A673 (cell line): ENCODE results near the gene ORC2. TPM values are rescaled to one million over a fixed set of nuclear protein-coding genes. Genes with fewer than 3 reads are reported as not detected.

Experiments used
- BruUV-seq: library from RNA; stranded (reverse); fragments of 400-500 nt; replicated peaks from 2 replicates; lab custom pipeline; 2021; lab: Mats Ljungman, UMichigan
- CTCF ChIA-PET: fragments of 300-600 bp; sonication (Branson Sonifier 250); formaldehyde crosslinking; loops from one replicate; lab custom pipeline; 2022; ENCODE audit warnings: antibody characterized with exemption; lab: Charles Lee
- POLR2A ChIA-PET: fragments of 300-600 bp; sonication (Branson Sonifier 250); formaldehyde crosslinking; loops from one replicate; lab custom pipeline; 2022; ENCODE audit warnings: antibody characterized with exemption; ENCODE audit not compliant: low non-redundant PET; lab: Charles Lee
- DNase-seq: peaks from one replicate; pipeline ENCODE4 v3.0.0-alpha.2; 2015; ENCODE audit warnings: low spot score
- H3K27ac ChIP-seq: fragments of 200-600 bp; sonication (generic); 2 replicates; pipeline ENCODE4 v1.5.1; 2016; ENCODE audit warnings: mixed run types, low read depth, mild to moderate bottlenecking, mixed read lengths, antibody characterized with exemption, low read length; ENCODE audit not compliant: poor library complexity, severe bottlenecking
- H3K27me3 ChIP-seq: fragments of 200-600 bp; sonication (generic); replicated peaks from 2 replicates; pipeline ENCODE4 v1.6.1; 2017; ENCODE audit warnings: mixed run types, low read depth, mild to moderate bottlenecking, mixed read lengths, antibody characterized with exemption, low read length; ENCODE audit not compliant: insufficient read depth, poor library complexity
- H3K36me3 ChIP-seq: fragments of 200-600 bp; sonication (generic); 2 replicates; pipeline ENCODE4 v1.6.1; 2016; ENCODE audit warnings: mixed run types, mild to moderate bottlenecking, mixed read lengths, antibody characterized with exemption, low read length; ENCODE audit not compliant: insufficient read depth, poor library complexity, severe bottlenecking
- H3K4me1 ChIP-seq: fragments of 200-600 bp; sonication (generic); 2 replicates; pipeline ENCODE4 v1.6.1; 2017; ENCODE audit warnings: mixed run types, mild to moderate bottlenecking, mixed read lengths, antibody characterized with exemption, low read length; ENCODE audit not compliant: insufficient read depth, poor library complexity, severe bottlenecking
- H3K4me3 ChIP-seq: fragments of 200-600 bp; sonication (generic); 2 replicates; pipeline ENCODE4 v1.5.1; 2016; ENCODE audit warnings: low read depth, mixed run types, mild to moderate bottlenecking, mixed read lengths, low read length; ENCODE audit not compliant: poor library complexity, severe bottlenecking
- H3K9me3 ChIP-seq: fragments of 200-600 bp; sonication (generic); 2 replicates; pipeline ENCODE4 v1.6.1; 2016; ENCODE audit warnings: mixed run types, low read depth, mild to moderate bottlenecking, mixed read lengths, antibody characterized with exemption, low read length; ENCODE audit not compliant: poor library complexity, severe bottlenecking
- EZH2 ChIP-seq: fragments of 200-600 bp; sonication (generic); IDR thresholded peaks from 2 replicates; pipeline ENCODE4 v1.6.1; 2017; ENCODE audit warnings: borderline replicate concordance, low read depth, mild to moderate bottlenecking, mixed read lengths, antibody characterized with exemption, low read length; ENCODE audit not compliant: poor library complexity, severe bottlenecking
- intact Hi-C: fragments of 100-400 bp; cut with micrococcal nuclease; formaldehyde crosslinking; loops from one replicate; pipeline ENCODE4 v1.10.0; 2022; ENCODE audit not compliant: unreplicated experiment
- total RNA-seq: library from RNA; stranded (reverse); gene quantifications from 2 replicates; pipeline ENCODE4 v1.2.3, GENCODE V29; 2021
- TF ChIP-seq, protein P1 (sequence below): fragments of 300-800, 200-600 bp; sonication (generic); conservative IDR thresholded peaks from 2 replicates; pipeline ENCODE4 v1.5.1; 2017; ENCODE audit warnings: low read depth, mild to moderate bottlenecking, antibody characterized with exemption, low read length, moderate library complexity, mixed read lengths

ORC2 gene
- total RNA-seq, 1 experiment from 2014 or later = 48.6 TPM

DNA sequence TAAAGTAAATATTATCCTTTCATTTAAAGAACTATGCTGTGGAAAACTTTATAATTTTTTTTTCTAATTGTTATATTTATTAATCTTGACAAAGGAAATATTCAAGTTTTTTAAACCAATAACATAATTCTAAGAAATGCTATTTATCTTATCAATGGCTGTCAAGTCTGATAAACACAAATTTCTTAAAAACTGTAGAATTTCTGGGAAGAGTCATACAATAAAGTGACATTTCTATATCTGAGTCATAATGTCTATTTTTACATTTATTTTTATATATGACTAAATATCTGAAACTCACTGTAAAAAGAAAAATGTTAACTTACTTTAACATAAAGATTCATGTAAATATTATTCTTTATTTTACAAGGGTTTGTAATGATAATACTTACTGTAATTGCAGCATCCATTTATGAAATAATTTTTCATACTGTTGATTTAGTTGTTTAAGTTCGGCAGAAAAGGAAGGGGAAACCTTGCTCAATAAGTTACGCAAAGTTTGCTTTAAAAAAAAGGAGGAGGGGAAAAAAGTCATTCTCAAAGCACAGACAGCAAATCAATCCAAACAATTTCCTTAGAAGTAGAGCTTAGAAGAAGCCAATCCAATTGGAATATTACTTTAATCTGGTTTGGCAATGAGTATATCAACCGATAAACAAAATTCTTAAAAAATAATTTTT, 32.4 kb downstream of the ORC2 start:
- no peaks in the 10 kb centered on the region for H3K4me1 ChIP-seq
- no peak for DNase-seq
- H3K27me3 ChIP-seq = no peaks in the 10 kb centered on the region
- intact Hi-C loops = no loop called here
- peaks cover 29% of the 10 kb centered on the region for H3K36me3 ChIP-seq
- H3K27ac ChIP-seq = no peak overlapping the region
- no TSS peak for BruUV-seq
- H3K9me3 ChIP-seq = no peaks in the 10 kb centered on the region
- ChIA-PET CTCF (no interaction called here), POLR2A (no interaction called here)
- H3K4me3 ChIP-seq = no peak overlapping the region
- TF ChIP-seq EZH2 = no peak
- TF ChIP-seq, protein P1, sequence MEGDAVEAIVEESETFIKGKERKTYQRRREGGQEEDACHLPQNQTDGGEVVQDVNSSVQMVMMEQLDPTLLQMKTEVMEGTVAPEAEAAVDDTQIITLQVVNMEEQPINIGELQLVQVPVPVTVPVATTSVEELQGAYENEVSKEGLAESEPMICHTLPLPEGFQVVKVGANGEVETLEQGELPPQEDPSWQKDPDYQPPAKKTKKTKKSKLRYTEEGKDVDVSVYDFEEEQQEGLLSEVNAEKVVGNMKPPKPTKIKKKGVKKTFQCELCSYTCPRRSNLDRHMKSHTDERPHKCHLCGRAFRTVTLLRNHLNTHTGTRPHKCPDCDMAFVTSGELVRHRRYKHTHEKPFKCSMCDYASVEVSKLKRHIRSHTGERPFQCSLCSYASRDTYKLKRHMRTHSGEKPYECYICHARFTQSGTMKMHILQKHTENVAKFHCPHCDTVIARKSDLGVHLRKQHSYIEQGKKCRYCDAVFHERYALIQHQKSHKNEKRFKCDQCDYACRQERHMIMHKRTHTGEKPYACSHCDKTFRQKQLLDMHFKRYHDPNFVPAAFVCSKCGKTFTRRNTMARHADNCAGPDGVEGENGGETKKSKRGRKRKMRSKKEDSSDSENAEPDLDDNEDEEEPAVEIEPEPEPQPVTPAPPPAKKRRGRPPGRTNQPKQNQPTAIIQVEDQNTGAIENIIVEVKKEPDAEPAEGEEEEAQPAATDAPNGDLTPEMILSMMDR = no peak

DNA sequence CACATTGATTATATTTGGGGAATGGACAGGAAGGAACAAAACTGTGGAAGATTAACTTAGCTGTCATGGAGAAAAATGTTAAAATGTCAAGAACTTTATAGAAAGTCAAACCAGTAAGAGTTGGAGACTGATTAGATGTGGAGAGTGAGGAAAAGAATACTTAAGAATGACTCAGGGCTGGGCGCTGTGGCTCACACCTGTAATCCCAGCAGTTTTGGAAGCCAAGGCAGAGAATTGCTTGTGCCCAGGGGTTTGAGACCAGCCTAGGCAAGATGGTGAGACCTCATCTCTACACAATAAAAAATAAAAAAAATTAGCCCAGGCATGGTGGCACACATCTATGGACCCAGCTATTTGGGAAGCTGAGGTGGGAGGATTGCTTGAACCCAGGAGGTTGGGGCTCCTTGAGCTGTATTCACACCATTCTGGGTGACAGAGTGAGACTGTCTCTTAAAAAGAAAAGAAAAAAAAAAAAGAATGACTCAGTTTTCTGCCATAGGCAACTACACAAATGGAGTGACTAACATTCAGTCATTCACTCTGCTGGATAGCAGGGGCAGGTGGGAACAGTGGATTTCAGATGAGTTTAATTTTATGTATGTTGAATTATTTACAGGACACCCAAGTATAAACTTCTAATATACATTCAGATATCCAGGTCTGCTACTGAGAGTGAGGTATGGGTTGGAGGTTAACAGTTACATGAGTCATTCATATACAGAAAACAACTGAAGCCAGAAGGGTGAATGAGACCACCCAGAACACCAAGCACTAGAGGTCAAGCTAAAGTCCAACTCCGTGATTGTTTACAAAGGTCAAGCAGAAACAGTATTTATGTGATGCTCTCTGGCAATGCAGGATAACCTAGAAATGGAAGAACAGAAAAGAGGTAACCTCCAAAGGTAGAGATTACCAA, 33.9 kb downstream of the ORC2 start:
- Histone ChIP-seq H3K36me3 (peaks cover 24% of the 10 kb centered on the region), H3K27ac (no peak overlapping the region), H3K4me3 (no peak overlapping the region), H3K4me1 (no peaks in the 10 kb centered on the region), H3K27me3 (no peaks in the 10 kb centered on the region), H3K9me3 (no peaks in the 10 kb centered on the region)
- CTCF ChIA-PET = interaction anchor here (0.6 kb wide), 1 partner anchor 29 kb away, joined by 3 read pairs; no protein-coding TSS in a partner anchor
- no TSS peak for BruUV-seq
- no peak for TF ChIP-seq EZH2
- TF ChIP-seq, protein P1 = no peak
- no peak for DNase-seq
- intact Hi-C loops = no loop called here
- POLR2A ChIA-PET = no interaction called here

- ChIA-PET POLR2A (no interaction called here), CTCF (no interaction called here)
- no peaks in the 10 kb centered on the region for H3K9me3 ChIP-seq
- no TSS peak for BruUV-seq
- H3K36me3 ChIP-seq = peaks cover 52% of the 10 kb centered on the region
- no peak overlapping the region for H3K4me3 ChIP-seq
- H3K27ac ChIP-seq = no peak overlapping the region
- H3K4me1 ChIP-seq = no peaks in the 10 kb centered on the region
- H3K27me3 ChIP-seq = no peaks in the 10 kb centered on the region
- DNase-seq = no peak
- intact Hi-C loops = no loop called here
- TF ChIP-seq EZH2 = no peak
- TF ChIP-seq, protein P1 = no peak
Measured at GRCh38 chr2:200922439-200922838, 41.0 kb downstream of the ORC2 start.
